Measurements from ENCODE around the gene COQ2. TPM values are rescaled to one million over a fixed set of nuclear protein-coding genes. Genes with fewer than 3 reads are reported as not detected.

Gene COQ2
- total RNA-seq, 1 donor from 2014 or later = 8.7 TPM

GRCh38 chr4:83323136-83323535, 38.5 kb upstream of the COQ2 start:
- H3K4me1 Mint-ChIP-seq (ENCODE audit: low read depth, unreplicated experiment) = peaks cover 3% of the 10 kb centered on the region
- no peak for TF ChIP-seq EZH2 (IDR thresholded peaks at IDR 0.05; ENCODE audit: insufficient read depth, low read length)
- no peak for TF ChIP-seq CTCF (IDR thresholded peaks at IDR 0.05; ENCODE audit: insufficient read depth, low read depth, low read length)
- no peaks in the 10 kb centered on the region for H3K36me3 ChIP-seq (ENCODE audit: insufficient read depth, low read length)
- FAIRE-seq = no peak
- H3K9me3 Mint-ChIP-seq (ENCODE audit: unreplicated experiment) = no peaks in the 10 kb centered on the region
- no peak for DNase-seq (ENCODE audit: low read depth)
- H3K4me3 Mint-ChIP-seq (ENCODE audit: unreplicated experiment) = no peak overlapping the region
- H3K27ac ChIP-seq (ENCODE audit: low read depth, low read length) = no peak overlapping the region
- peaks cover 4% of the 10 kb centered on the region for H3K27me3 ChIP-seq (ENCODE audit: insufficient read depth, low read length)
- H3K4me3 ChIP-seq (ENCODE audit: insufficient read depth, low read depth, low read length) = no peak overlapping the region
- no peaks in the 10 kb centered on the region for H3K79me2 ChIP-seq (ENCODE audit: insufficient read depth, low read length)
- H4K20me1 ChIP-seq (ENCODE audit: insufficient read depth, low read length) = no peaks in the 10 kb centered on the region
- no peaks in the 10 kb centered on the region for H3K36me3 Mint-ChIP-seq (ENCODE audit: low read depth, unreplicated experiment)
- H3K9ac ChIP-seq (ENCODE audit: low read length) = no peak overlapping the region
- peaks cover 5% of the 10 kb centered on the region for H3K27me3 Mint-ChIP-seq (ENCODE audit: low read depth, unreplicated experiment)
- no peak overlapping the region for H3K27ac Mint-ChIP-seq (ENCODE audit: unreplicated experiment)
- H3K4me2 ChIP-seq (ENCODE audit: low read length) = no peak overlapping the region
- no peak overlapping the region for H2AFZ ChIP-seq (ENCODE audit: low read depth, low read length)
- H3K9me3 ChIP-seq (ENCODE audit: insufficient read depth, low read depth, low read length) = no peaks in the 10 kb centered on the region
- no peaks in the 10 kb centered on the region for H3K4me1 ChIP-seq (ENCODE audit: insufficient read depth, low read length)

GRCh38 chr4:83320548-83320947, 36.0 kb upstream of the COQ2 start:
- Histone ChIP-seq H3K4me1 (ENCODE audit: insufficient read depth, low read length) (no peaks in the 10 kb centered on the region), H3K9me3 (ENCODE audit: insufficient read depth, low read depth, low read length) (no peaks in the 10 kb centered on the region), H3K4me2 (ENCODE audit: low read length) (no peak overlapping the region), H3K27me3 (ENCODE audit: insufficient read depth, low read length) (peaks cover 4% of the 10 kb centered on the region), H3K79me2 (ENCODE audit: insufficient read depth, low read length) (no peaks in the 10 kb centered on the region), H3K27ac (ENCODE audit: low read depth, low read length) (no peak overlapping the region), H2AFZ (ENCODE audit: low read depth, low read length) (peak overlapping the region; percentile 4), H3K9ac (ENCODE audit: low read length) (no peak overlapping the region), H4K20me1 (ENCODE audit: insufficient read depth, low read length) (no peaks in the 10 kb centered on the region), H3K36me3 (ENCODE audit: insufficient read depth, low read length) (no peaks in the 10 kb centered on the region), H3K4me3 (ENCODE audit: insufficient read depth, low read depth, low read length) (no peak overlapping the region)
- Mint-ChIP-seq H3K4me1 (ENCODE audit: low read depth, unreplicated experiment) (peaks cover 3% of the 10 kb centered on the region), H3K36me3 (ENCODE audit: low read depth, unreplicated experiment) (no peaks in the 10 kb centered on the region), H3K9me3 (ENCODE audit: unreplicated experiment) (no peaks in the 10 kb centered on the region), H3K27ac (ENCODE audit: unreplicated experiment) (no peak overlapping the region), H3K4me3 (ENCODE audit: unreplicated experiment) (no peak overlapping the region), H3K27me3 (ENCODE audit: low read depth, unreplicated experiment) (peaks cover 5% of the 10 kb centered on the region)
- TF ChIP-seq CTCF (IDR thresholded peaks at IDR 0.05; ENCODE audit: insufficient read depth, low read depth, low read length) = no peak
- no peak for TF ChIP-seq EZH2 (IDR thresholded peaks at IDR 0.05; ENCODE audit: insufficient read depth, low read length)
- no peak for DNase-seq (ENCODE audit: low read depth)
- no peak for FAIRE-seq

- no peak for FAIRE-seq
- no peak overlapping the region for H3K4me3 Mint-ChIP-seq (ENCODE audit: unreplicated experiment)
These were observed 34.1 kb upstream of the COQ2 start for GRCh38 chr4:83318666-83319065.

More at GRCh38 chr4:83318666-83319065, 34.1 kb upstream of the COQ2 start:
- Mint-ChIP-seq H3K36me3 (ENCODE audit: low read depth, unreplicated experiment) (no peaks in the 10 kb centered on the region), H3K27ac (ENCODE audit: unreplicated experiment) (no peak overlapping the region), H3K27me3 (ENCODE audit: low read depth, unreplicated experiment) (peaks cover 5% of the 10 kb centered on the region), H3K9me3 (ENCODE audit: unreplicated experiment) (no peaks in the 10 kb centered on the region), H3K4me1 (ENCODE audit: low read depth, unreplicated experiment) (peaks cover 3% of the 10 kb centered on the region)
- TF ChIP-seq EZH2 (IDR thresholded peaks at IDR 0.05; ENCODE audit: insufficient read depth, low read length) = no peak
- no peak for TF ChIP-seq CTCF (IDR thresholded peaks at IDR 0.05; ENCODE audit: insufficient read depth, low read depth, low read length)
- Histone ChIP-seq H3K9me3 (ENCODE audit: insufficient read depth, low read depth, low read length) (no peaks in the 10 kb centered on the region), H3K79me2 (ENCODE audit: insufficient read depth, low read length) (no peaks in the 10 kb centered on the region), H3K36me3 (ENCODE audit: insufficient read depth, low read length) (no peaks in the 10 kb centered on the region), H3K4me1 (ENCODE audit: insufficient read depth, low read length) (no peaks in the 10 kb centered on the region), H3K4me2 (ENCODE audit: low read length) (no peak overlapping the region), H4K20me1 (ENCODE audit: insufficient read depth, low read length) (no peaks in the 10 kb centered on the region), H3K9ac (ENCODE audit: low read length) (no peak overlapping the region), H3K27ac (ENCODE audit: low read depth, low read length) (no peak overlapping the region), H3K4me3 (ENCODE audit: insufficient read depth, low read depth, low read length) (no peak overlapping the region), H3K27me3 (ENCODE audit: insufficient read depth, low read length) (peaks cover 2% of the 10 kb centered on the region), H2AFZ (ENCODE audit: low read depth, low read length) (no peak overlapping the region)
- DNase-seq (ENCODE audit: low read depth) = no peak
